Jurkat, Clone E6-1 (cell line): ENCODE measurements around the gene TNFRSF8.

Experiments used
- DNase-seq: peaks from one replicate; pipeline ENCODE4 v3.0.0-alpha.2; 2011; ENCODE audit warnings: low read depth, low spot score
- H3K4me3 ChIP-seq: 2 replicates; pipeline ENCODE4 v1.5.1; 2011; ENCODE audit warnings: mild to moderate bottlenecking, low read length, control low read depth, moderate library complexity

TNFRSF8 gene

DNA sequence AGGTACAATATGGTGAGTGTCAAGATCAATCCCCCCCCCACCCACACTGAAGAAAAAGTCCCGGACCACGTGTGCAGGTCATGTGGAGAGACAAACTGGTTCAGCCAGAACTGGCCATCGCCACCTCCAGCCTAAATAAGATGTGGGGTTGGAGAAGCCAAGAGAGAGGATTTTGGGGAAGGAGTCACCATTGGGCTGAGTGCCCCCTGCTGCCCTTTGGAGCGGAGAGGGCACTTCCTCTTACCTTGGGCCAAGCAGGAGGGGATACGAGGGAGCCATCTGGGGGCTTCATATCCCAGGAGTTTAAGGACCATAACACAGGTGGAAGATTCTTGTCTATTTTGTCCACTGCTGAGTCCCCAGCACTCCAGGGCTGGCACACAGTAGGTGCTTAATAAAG is 101.1 kb downstream of the TNFRSF8 start:
- no peak for DNase-seq

GRCh38 chr1:12165342-12165741 is 102.2 kb downstream of the TNFRSF8 start:
- DNase-seq, result no peak
- no peak overlapping the region for H3K4me3 ChIP-seq

More for the DNA sequence above, 101.1 kb downstream of the TNFRSF8 start:
- no peak overlapping the region for H3K4me3 ChIP-seq

GRCh38 chr1:12166834-12167492 is 103.9 kb downstream of the TNFRSF8 start, which contains the start of gene TNFRSF1B:
Gene TNFRSF1B, plus strand, starts transcription at chr1:12166991. Its CDS starts 101 bp downstream, at chr1:12167092.
- H3K4me3 ChIP-seq, result no peak within 1 kb of the TSS
- DNase-seq, result no peak

DNA sequence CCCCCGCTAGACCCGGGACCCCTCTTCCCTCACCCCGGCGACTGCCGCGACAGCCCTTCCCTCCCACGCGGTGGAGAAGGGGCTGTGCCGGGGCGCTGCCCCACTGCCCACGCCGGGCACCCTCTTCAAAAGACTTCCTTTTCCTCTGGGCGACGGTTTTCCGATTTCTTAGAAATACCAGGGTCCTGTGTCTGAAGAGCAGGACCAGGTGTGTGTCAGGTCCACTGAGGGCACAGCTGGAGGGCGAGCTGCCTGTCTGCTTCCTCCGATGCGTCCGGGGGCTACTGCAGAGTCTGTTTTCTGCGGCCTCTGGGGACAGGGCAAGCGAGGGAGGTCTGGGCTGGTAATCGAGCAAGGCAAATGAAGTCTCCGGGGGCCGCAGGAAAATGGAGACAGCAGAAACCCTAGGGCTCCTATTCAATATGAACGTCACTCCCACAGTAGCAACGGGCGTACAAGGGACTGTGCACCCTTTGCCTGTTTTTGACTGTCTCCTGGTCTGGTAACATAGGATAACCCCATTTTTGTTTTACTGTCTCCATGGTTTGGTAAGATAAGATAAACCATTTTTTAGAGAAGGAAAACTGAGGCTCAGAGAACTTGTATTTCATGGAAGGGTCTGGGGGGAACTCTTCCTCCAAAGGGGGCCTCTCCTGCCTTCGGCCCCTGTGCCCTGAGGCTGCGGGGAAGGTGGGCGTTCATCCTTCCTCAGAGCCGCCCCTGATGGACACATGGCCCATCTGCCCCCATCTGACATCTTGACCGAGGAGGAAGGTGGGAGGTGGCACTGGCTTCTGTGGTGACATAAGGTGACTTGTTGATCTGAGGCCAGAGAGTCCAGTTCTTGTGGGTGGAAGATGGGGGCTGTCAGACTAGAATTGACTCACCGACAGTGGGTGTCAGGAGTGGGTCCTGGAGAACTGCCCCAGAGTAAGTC is 104.7 kb downstream of the TNFRSF8 start:
- no peak overlapping the region for H3K4me3 ChIP-seq
- no peak for DNase-seq

- DNase-seq, result no peak
- H3K4me3 ChIP-seq, result no peak overlapping the region
These were observed 105.5 kb downstream of the TNFRSF8 start for GRCh38 chr1:12168451-12169160.

DNA sequence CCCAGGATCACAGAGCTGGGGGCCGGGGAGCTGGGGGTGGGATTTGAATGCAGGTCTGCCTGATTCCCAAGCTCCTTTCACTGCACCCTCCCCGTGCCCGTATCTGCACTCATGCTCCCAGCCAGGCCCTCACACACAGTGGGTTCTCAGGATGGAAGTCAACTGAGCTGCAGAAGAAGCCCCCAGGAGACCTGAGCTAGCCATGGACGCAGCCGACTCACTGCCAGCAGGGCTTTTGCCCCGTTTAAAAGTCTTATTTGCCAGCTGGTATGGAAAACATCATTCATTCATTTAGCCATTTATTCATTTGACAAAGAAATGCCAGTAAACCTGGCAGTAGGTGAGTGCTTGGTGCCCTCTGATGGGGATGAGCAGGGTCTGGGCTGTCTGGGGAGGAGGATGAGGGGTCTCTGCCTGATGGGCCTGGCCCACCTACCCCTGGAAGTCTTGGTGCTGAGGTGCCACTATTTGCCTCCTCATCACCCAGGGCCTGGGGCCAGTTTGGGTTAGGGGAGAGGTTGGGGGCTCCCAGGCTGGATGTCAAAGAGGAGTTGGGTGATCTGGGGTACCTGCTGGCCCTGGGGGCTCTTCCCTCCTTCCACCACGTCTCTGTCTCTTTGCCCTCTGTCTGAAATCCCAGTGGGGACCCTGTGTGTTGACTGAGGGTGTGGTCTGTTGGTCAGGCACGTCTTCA is 106.5 kb downstream of the TNFRSF8 start:
- no peak for DNase-seq
- no peak overlapping the region for H3K4me3 ChIP-seq

DNA sequence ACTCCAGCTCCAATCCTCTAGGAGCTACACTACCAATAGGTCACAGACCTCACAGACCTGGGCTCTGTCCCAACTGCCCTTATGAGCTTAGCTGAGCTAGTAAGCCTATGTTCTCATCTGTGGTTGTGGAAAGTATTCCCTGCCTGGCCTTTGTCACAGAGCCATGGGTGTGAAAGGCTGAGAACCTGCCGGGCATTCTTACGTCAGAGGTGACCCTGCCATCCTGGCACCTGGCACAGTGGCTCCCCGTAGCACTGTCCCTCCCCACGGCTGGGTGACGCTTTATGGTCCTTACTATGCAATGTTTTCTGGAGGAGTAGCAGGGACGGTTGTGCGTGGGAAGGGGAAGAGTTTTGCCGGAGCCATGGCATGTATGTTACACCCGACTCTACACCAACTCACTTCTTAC is 107.2 kb downstream of the TNFRSF8 start:
- no peak overlapping the region for H3K4me3 ChIP-seq
- no peak for DNase-seq

DNA sequence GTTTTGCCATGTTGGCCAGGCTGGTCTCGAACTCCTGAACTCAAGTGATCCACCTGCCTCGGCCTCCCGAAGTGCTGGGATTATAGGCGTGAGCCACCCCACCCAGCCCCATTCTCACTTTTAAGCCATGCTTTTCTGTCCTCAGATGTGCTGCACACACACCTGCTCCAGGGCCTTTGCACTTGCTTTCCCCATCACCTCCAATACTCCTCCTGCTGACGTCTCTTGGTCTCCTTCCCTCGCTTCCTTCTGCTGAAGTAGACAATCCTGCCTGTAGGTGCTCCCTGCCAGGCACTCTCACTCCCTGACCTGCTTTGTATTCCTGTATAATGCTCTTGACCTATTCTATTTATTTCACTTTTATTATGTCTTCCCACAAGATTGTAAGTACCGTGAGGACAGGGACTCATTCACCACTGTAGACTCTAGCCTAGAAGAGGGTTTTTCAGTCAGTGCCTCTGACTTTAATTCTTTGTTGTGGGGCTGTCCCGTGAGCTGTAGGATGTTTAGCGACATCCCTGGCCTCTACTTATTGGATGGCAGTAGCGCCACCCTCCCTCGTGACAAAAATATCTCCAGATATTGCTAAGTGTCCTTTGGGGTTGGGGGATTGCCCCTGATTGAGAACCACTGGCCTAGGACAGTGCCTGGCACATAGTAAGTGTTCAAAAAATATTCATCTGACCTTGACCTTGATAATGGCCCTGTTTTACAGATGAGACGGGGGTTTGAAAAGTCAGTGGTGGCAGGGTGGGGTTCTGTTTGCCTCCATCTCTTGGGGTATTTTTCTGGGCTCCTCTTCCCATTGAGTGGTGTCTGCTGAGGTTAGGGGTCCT is 108.3 kb downstream of the TNFRSF8 start:
- no peak overlapping the region for H3K4me3 ChIP-seq
- no peak for DNase-seq

GRCh38 chr1:12172042-12172851 is 109.1 kb downstream of the TNFRSF8 start:
- H3K4me3 ChIP-seq, result no peak overlapping the region
- no peak for DNase-seq

DNA sequence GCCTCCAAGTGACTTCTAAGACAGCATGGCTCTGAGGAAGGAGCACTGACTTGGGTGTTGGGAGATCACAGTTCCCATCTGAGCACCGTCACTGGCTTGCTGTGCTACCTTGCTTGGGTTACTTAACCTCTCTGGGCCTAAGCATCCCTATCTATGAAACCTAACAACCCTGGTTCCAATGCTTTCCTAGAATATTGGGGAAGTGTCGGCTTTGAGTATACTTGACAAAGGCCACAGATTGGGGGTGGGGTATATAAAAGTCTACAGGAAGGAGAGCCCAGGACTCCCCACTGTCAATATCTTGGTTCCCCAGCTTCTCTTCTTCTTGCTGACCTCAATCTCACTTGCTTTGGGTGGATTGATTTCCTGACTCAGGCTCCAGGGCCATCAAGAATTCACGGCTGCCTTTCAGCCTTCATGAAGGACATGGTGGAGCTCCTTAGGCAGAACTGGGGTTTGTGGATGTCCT is 110.0 kb downstream of the TNFRSF8 start:
- no peak for DNase-seq
- no peak overlapping the region for H3K4me3 ChIP-seq

GRCh38 chr1:12173631-12174121 is 110.6 kb downstream of the TNFRSF8 start:
- no peak overlapping the region for H3K4me3 ChIP-seq
- peak; percentile 78 for DNase-seq

- DNase-seq, result no peak
- H3K4me3 ChIP-seq, result no peak overlapping the region
These were observed 112.1 kb downstream of the TNFRSF8 start for GRCh38 chr1:12174924-12175810.

DNA sequence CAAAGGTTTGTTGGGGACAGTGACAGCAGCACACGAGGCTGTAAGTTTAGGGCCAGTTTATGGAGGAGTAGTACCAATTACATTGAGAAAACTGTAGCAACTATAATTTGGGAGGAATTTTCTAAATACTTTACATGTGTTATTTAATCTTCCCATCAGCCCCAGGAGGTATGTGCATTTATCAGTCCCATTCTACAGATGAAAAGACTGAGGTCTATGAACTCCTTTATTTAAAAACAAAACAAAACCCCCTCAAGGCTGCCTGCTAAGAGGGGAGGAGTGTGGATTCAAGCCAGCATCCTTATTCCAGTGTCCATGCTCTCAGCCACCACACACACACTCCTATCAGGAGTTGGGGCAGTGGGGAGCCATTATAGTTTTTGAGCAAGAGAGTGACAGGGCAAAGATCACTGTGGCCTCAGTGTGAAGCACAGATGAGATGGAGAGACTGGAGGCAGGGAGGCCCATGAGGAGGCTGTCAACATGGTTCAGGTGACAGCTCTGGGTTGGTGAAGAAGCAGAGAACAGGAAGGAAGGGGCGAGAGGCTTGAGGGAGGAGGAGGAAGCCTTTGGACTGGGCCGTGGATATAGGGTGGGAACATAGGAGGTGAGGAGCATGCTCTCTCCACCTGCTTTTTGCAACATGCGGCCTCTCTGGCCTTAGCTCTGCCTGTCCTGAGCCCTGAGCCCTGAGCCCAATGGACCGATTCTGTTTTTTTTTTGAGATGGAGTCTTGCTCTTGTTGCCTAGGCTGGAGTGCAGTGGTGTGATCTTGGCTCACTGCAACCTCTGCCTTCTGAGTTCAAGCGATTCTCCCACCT is 113.4 kb downstream of the TNFRSF8 start:
- DNase-seq, result no peak
- no peak overlapping the region for H3K4me3 ChIP-seq

- no peak for DNase-seq
- H3K4me3 ChIP-seq, result peak overlapping the region; percentile 43
These were observed 114.3 kb downstream of the TNFRSF8 start for GRCh38 chr1:12177156-12177998.

GRCh38 chr1:12177999-12178441 is 114.9 kb downstream of the TNFRSF8 start:
- H3K4me3 ChIP-seq, result peak overlapping the region; percentile 43
- DNase-seq, result peak; percentile 63
